ENCODE data around the gene APOC1. TPM values are rescaled to one million over a fixed set of nuclear protein-coding genes. Genes with fewer than 3 reads are reported as not detected.

APOC1 gene
- total and polyA plus RNA-seq, 4 donors, result 14.0 to 1,030 (median 217) TPM

- DNase-seq (no peak), ATAC-seq (ENCODE audit: insufficient read depth, low FRiP score) (no peak)
- 89 to 96% methylated on average over 12 of the region's 12 CpGs for WGBS, 2 donors
- Histone ChIP-seq H3K4me3 (no peak overlapping the region), H3K27me3 (ENCODE audit: control insufficient read depth in 3 of 3, insufficient read depth in 3 of 3, low read length in 2 of 3) (no peaks in the 10 kb centered on the region), H3K9ac (ENCODE audit: insufficient read depth in 1 of 2, low read length in 2 of 2) (no peak overlapping the region), H3K36me3 (ENCODE audit: control insufficient read depth in 4 of 4, insufficient read depth in 4 of 4, low read length in 4 of 4) (peaks cover 7 to 25% (median 17%) of the 10 kb centered on the region in 4 donors), H3K27ac (ENCODE audit: low read depth in 1 of 2, low read length in 1 of 2) (no peak overlapping the region), H3K4me1 (ENCODE audit: control insufficient read depth in 5 of 5, insufficient read depth in 5 of 5, low read length in 5 of 5) (peaks cover 0 to 6% (median 0%) of the 10 kb centered on the region in 5 donors), H3K9me3 (ENCODE audit: control insufficient read depth in 4 of 4, insufficient read depth in 3 of 4, low read length in 3 of 4) (no peaks in the 10 kb centered on the region)
- TF ChIP-seq CTCF (IDR thresholded peaks at IDR 0.05; ENCODE audit: control extremely low read depth, extremely low read depth), result no peak
Measured at GRCh38 chr19:44867578-44867977, 46.8 kb upstream of the APOC1 start.

GRCh38 chr19:44869733-44870470 is 44.5 kb upstream of the APOC1 start:
- TF ChIP-seq CTCF (IDR thresholded peaks at IDR 0.05; ENCODE audit: control extremely low read depth, extremely low read depth), result no peak
- H3K27me3 ChIP-seq (ENCODE audit: control insufficient read depth in 3 of 3, insufficient read depth in 3 of 3, low read length in 2 of 3), result no peaks in the 10 kb centered on the region
- 25 to 54% methylated on average over 13 of the region's 13 CpGs for WGBS, 2 donors
- H3K9me3 ChIP-seq (ENCODE audit: control insufficient read depth in 4 of 4, insufficient read depth in 3 of 4, low read length in 3 of 4), result no peaks in the 10 kb centered on the region
- H3K4me1 ChIP-seq (ENCODE audit: control insufficient read depth in 5 of 5, insufficient read depth in 5 of 5, low read length in 5 of 5), result peaks cover 0 to 6% (median 0%) of the 10 kb centered on the region in 5 donors
- peak overlapping the region; percentile 3 to 24 for H3K27ac ChIP-seq (ENCODE audit: low read depth in 1 of 2, low read length in 1 of 2)
- ATAC-seq (ENCODE audit: insufficient read depth, low FRiP score), result no peak
- H3K4me3 ChIP-seq, result no peak overlapping the region
- DNase-seq, result no peak
- peaks cover 7 to 43% (median 30%) of the 10 kb centered on the region in 4 donors for H3K36me3 ChIP-seq (ENCODE audit: control insufficient read depth in 4 of 4, insufficient read depth in 4 of 4, low read length in 4 of 4)
- H3K9ac ChIP-seq (ENCODE audit: insufficient read depth in 1 of 2, low read length in 2 of 2), result no peak overlapping the region

GRCh38 chr19:44871809-44872208 is 42.6 kb upstream of the APOC1 start:
- H3K36me3 ChIP-seq (ENCODE audit: control insufficient read depth in 4 of 4, insufficient read depth in 4 of 4, low read length in 4 of 4), result peaks cover 7 to 48% (median 29%) of the 10 kb centered on the region in 4 donors

More at GRCh38 chr19:44871809-44872208, 42.6 kb upstream of the APOC1 start:
- H3K9ac ChIP-seq (ENCODE audit: insufficient read depth in 1 of 2, low read length in 2 of 2), result no peak overlapping the region
- 95 to 96% methylated on average over 14 of the region's 14 CpGs for WGBS, 2 donors
- H3K4me3 ChIP-seq, result no peak overlapping the region
- DNase-seq, result no peak
- no peaks in the 10 kb centered on the region for H3K9me3 ChIP-seq (ENCODE audit: control insufficient read depth in 4 of 4, insufficient read depth in 3 of 4, low read length in 3 of 4)
- no peaks in the 10 kb centered on the region for H3K27me3 ChIP-seq (ENCODE audit: control insufficient read depth in 3 of 3, insufficient read depth in 3 of 3, low read length in 2 of 3)
- TF ChIP-seq CTCF (IDR thresholded peaks at IDR 0.05; ENCODE audit: control extremely low read depth, extremely low read depth), result no peak
- H3K27ac ChIP-seq (ENCODE audit: low read depth in 1 of 2, low read length in 1 of 2), result peak overlapping the region in 1 of 2 donors; percentile 18
- ATAC-seq (ENCODE audit: insufficient read depth, low FRiP score), result no peak
- peaks cover 0 to 6% (median 0%) of the 10 kb centered on the region in 5 donors for H3K4me1 ChIP-seq (ENCODE audit: control insufficient read depth in 5 of 5, insufficient read depth in 5 of 5, low read length in 5 of 5)

Data from lung (tissue), 12 donors.